Neural progenitor cell (in vitro differentiated cells): ENCODE data around the gene NSUN4.

Source experiments
- CTCF ChIP-seq: fragments of 200-600 bp; sonication (generic); IDR thresholded peaks from 2 replicates; pipeline ENCODE4 v1.5.1; 2017; ENCODE audit warnings: antibody characterized with exemption, mild to moderate bottlenecking
- EZH2 ChIP-seq: fragments of 200-600 bp; sonication (generic); IDR thresholded peaks from 2 replicates; pipeline ENCODE4 v1.6.1; 2017; ENCODE audit warnings: antibody characterized with exemption, mild to moderate bottlenecking, moderate library complexity
- EZH2phosphoT487 ChIP-seq: fragments of 200-600 bp; sonication (generic); IDR thresholded peaks from 2 replicates; pipeline ENCODE4 v1.6.1; 2017; ENCODE audit warnings: antibody characterized with exemption

GRCh38 chr1:46335081-46335480, 5.5 kb upstream of the NSUN4 start:
- TF ChIP-seq CTCF (no peak), EZH2 (no peak), EZH2phosphoT487 (no peak)
